Mucosa of rectum (tissue), 2 donors: ENCODE data around the gene SPRTN.

Source experiments
- H3K27ac ChIP-seq, 2 donors: one replicate each; pipeline ENCODE4 v1.7.0; 2013; ENCODE audit warnings: inconsistent platforms in 2 of 2, low read depth in 2 of 2, low read length in 2 of 2
- H3K27me3 ChIP-seq, 2 donors: one replicate each; pipeline ENCODE4 v1.7.0; 2013; ENCODE audit warnings: low read length in 2 of 2; ENCODE audit not compliant: control insufficient read depth in 2 of 2, insufficient read depth in 2 of 2
- H3K36me3 ChIP-seq, 2 donors: one replicate each; pipeline ENCODE4 v1.7.0; 2013; ENCODE audit warnings: low read length in 2 of 2; ENCODE audit not compliant: control insufficient read depth in 2 of 2, insufficient read depth in 2 of 2
- H3K4me1 ChIP-seq, 2 donors: one replicate each; pipeline ENCODE4 v1.7.0; 2013; ENCODE audit warnings: low read length in 2 of 2, mild to moderate bottlenecking in 1 of 2; ENCODE audit not compliant: control insufficient read depth in 2 of 2, insufficient read depth in 2 of 2
- H3K4me3 ChIP-seq, 2 donors: one replicate each; pipeline ENCODE4 v1.7.0; 2013; ENCODE audit warnings: low read length in 2 of 2
- H3K9ac ChIP-seq, 2 donors: one replicate each; pipeline ENCODE4 v1.7.0; 2013; ENCODE audit warnings: low read length in 2 of 2, low read depth in 1 of 2, mild to moderate bottlenecking in 1 of 2
- H3K9me3 ChIP-seq, 2 donors: one replicate each; pipeline ENCODE4 v1.7.0; 2013; ENCODE audit warnings: low read length in 2 of 2; ENCODE audit not compliant: control insufficient read depth in 2 of 2
- donor health status: healthy.
- donor health status: Normal muscosa, but diverticular disease.

The SPRTN gene

GRCh38 chr1:231353086-231353485 lies 15.0 kb downstream of the SPRTN start:
- Histone ChIP-seq H3K27me3 (no peaks in the 10 kb centered on the region), H3K36me3 (peaks cover 22 to 28% of the 10 kb centered on the region in 2 donors), H3K4me3 (no peak overlapping the region), H3K9ac (no peak overlapping the region), H3K4me1 (peaks cover 0 to 3% of the 10 kb centered on the region in 2 donors), H3K9me3 (no peaks in the 10 kb centered on the region), H3K27ac (no peak overlapping the region)

- Histone ChIP-seq H3K27ac (no peak overlapping the region), H3K4me3 (no peak overlapping the region), H3K27me3 (no peaks in the 10 kb centered on the region), H3K9ac (no peak overlapping the region), H3K4me1 (peaks cover 0 to 3% of the 10 kb centered on the region in 2 donors), H3K36me3 (peaks cover 22 to 26% of the 10 kb centered on the region in 2 donors), H3K9me3 (no peaks in the 10 kb centered on the region)
Observed at GRCh38 chr1:231354330-231355020, 16.4 kb downstream of the SPRTN start.

- Histone ChIP-seq H3K9me3 (no peaks in the 10 kb centered on the region), H3K4me3 (no peak overlapping the region), H3K36me3 (peaks cover 18 to 19% of the 10 kb centered on the region in 2 donors), H3K9ac (no peak overlapping the region), H3K4me1 (no peaks in the 10 kb centered on the region), H3K27ac (no peak overlapping the region), H3K27me3 (no peaks in the 10 kb centered on the region)
Observed at GRCh38 chr1:231355171-231355570, 17.1 kb downstream of the SPRTN start.

- Histone ChIP-seq H3K9ac (no peak overlapping the region), H3K27me3 (no peaks in the 10 kb centered on the region), H3K36me3 (peaks cover 7 to 8% of the 10 kb centered on the region in 2 donors), H3K4me1 (no peaks in the 10 kb centered on the region), H3K4me3 (no peak overlapping the region), H3K9me3 (no peaks in the 10 kb centered on the region), H3K27ac (no peak overlapping the region)
Observed at GRCh38 chr1:231357187-231357772, 19.2 kb downstream of the SPRTN start.

- H3K36me3 ChIP-seq, result peaks cover 5 to 7% of the 10 kb centered on the region in 2 donors
- no peak overlapping the region for H3K4me3 ChIP-seq
- no peaks in the 10 kb centered on the region for H3K4me1 ChIP-seq
- no peaks in the 10 kb centered on the region for H3K9me3 ChIP-seq
- H3K27ac ChIP-seq, result no peak overlapping the region
- H3K9ac ChIP-seq, result no peak overlapping the region
- H3K27me3 ChIP-seq, result no peaks in the 10 kb centered on the region
Observed at GRCh38 chr1:231357831-231358354, 19.8 kb downstream of the SPRTN start.

- Histone ChIP-seq H3K27ac (no peak overlapping the region), H3K4me3 (no peak overlapping the region), H3K27me3 (no peaks in the 10 kb centered on the region), H3K9me3 (no peaks in the 10 kb centered on the region), H3K36me3 (peaks cover 0 to 3% of the 10 kb centered on the region in 2 donors), H3K9ac (no peak overlapping the region), H3K4me1 (no peaks in the 10 kb centered on the region)
Observed at GRCh38 chr1:231359113-231359512, 21.0 kb downstream of the SPRTN start.

- Histone ChIP-seq H3K9ac (no peak overlapping the region), H3K9me3 (no peaks in the 10 kb centered on the region), H3K4me3 (no peak overlapping the region), H3K36me3 (peaks cover 8 to 10% of the 10 kb centered on the region in 2 donors), H3K4me1 (no peaks in the 10 kb centered on the region), H3K27me3 (no peaks in the 10 kb centered on the region), H3K27ac (no peak overlapping the region)
Observed at GRCh38 chr1:231362325-231362724, 24.2 kb downstream of the SPRTN start.

GRCh38 chr1:231363624-231364023 lies 25.5 kb downstream of the SPRTN start:
- no peak overlapping the region for H3K9ac ChIP-seq
- no peaks in the 10 kb centered on the region for H3K4me1 ChIP-seq
- H3K27me3 ChIP-seq, result no peaks in the 10 kb centered on the region
- H3K9me3 ChIP-seq, result no peaks in the 10 kb centered on the region
- peaks cover 8 to 10% of the 10 kb centered on the region in 2 donors for H3K36me3 ChIP-seq
- no peak overlapping the region for H3K27ac ChIP-seq
- no peak overlapping the region for H3K4me3 ChIP-seq

GRCh38 chr1:231364192-231364591 lies 26.1 kb downstream of the SPRTN start:
- H3K9ac ChIP-seq, result no peak overlapping the region
- no peak overlapping the region for H3K27ac ChIP-seq
- peaks cover 10 to 12% of the 10 kb centered on the region in 2 donors for H3K36me3 ChIP-seq
- H3K9me3 ChIP-seq, result no peaks in the 10 kb centered on the region
- no peaks in the 10 kb centered on the region for H3K4me1 ChIP-seq
- no peak overlapping the region for H3K4me3 ChIP-seq
- H3K27me3 ChIP-seq, result no peaks in the 10 kb centered on the region

GRCh38 chr1:231369282-231369681 lies 31.2 kb downstream of the SPRTN start:
- H3K36me3 ChIP-seq, result peaks cover 11 to 15% of the 10 kb centered on the region in 2 donors
- H3K27ac ChIP-seq, result no peak overlapping the region
- no peaks in the 10 kb centered on the region for H3K4me1 ChIP-seq
- H3K27me3 ChIP-seq, result no peaks in the 10 kb centered on the region
- H3K9me3 ChIP-seq, result no peaks in the 10 kb centered on the region
- H3K4me3 ChIP-seq, result no peak overlapping the region
- H3K9ac ChIP-seq, result no peak overlapping the region
